GM21381 (cell line): ENCODE data around the gene PLD4.

Experiments used
- ATAC-seq: cut with Tn5 transposase; IDR thresholded peaks from one replicate; pipeline ENCODE4 v1.9.1; 2021; ENCODE audit warnings: mild to moderate bottlenecking, moderate library complexity; ENCODE audit not compliant: unreplicated experiment

Gene PLD4

DNA sequence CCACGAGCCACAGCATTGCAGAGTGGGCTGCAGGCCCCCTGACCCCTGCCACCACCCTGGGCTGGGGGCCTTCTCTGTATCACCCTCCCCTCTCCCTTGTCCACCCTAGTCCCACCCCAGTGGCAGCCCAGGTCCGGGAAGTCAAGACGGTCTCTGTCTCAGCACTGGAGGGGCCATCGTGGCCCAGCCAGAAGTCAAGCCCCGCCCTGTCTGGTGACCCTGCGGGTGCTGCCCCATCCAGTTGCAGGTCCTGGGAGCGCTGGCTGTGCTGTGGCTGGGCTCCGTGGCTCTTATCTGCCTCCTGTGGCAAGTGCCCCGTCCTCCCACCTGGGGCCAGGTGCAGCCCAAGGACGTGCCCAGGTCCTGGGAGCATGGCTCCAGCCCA is 2.7 kb downstream of the PLD4 start:
- no peak for ATAC-seq

DNA sequence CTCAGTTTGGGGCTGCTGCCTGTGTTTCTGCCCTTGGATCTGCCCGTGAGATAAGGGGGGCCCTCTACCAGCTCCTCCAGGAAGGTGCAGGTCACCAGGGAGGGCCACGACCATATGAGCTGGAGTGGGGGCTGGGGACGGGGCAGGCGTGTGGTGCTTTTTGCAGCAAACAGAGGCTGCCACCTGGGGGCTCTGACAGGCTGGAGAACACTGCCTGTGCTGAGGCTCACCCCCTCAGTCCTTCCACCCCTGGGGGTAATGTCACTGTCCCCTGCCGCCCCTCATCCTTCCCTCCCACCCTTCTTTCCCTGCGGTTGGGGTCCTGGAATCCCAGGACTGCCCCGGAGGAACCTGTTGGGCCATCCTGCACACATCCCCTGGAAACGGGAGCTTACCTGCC is 3.2 kb downstream of the PLD4 start:
- ATAC-seq = no peak

DNA sequence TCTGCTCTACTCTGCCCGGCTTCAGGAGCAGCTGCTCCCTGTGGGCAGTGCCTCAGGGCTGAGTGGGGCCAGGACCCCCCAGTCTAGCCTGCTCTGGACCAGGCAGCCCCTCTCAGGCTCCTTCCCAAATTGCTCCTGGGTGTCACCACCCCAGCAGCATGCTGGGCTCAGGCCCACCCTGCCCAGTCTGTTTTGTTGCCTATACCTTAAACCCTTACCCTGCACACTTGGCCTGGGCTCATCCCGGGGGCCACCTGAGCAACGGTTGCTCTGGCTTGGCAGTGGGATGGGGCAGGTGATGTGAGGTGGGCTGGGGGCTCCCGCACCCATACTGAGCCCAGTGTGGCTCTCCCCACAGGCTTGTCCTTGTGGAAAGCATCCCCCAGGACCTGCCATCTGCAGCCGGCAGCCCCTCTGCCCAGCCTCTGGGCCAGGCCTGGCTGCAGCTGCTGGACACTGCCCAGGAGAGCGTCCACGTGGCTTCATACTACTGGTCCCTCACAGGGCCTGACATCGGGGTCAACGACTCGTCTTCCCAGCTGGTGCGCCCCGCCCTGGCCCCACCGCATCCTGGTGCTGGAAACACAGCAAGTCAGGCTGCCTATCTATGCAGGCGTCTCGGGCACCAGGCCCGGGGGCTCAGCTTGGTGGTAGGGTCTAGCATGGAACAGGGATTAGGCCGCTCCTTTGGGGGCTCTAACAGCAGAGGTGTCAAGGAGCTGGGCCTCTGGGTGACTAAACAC is 3.9 kb downstream of the PLD4 start:
- ATAC-seq = no peak

DNA sequence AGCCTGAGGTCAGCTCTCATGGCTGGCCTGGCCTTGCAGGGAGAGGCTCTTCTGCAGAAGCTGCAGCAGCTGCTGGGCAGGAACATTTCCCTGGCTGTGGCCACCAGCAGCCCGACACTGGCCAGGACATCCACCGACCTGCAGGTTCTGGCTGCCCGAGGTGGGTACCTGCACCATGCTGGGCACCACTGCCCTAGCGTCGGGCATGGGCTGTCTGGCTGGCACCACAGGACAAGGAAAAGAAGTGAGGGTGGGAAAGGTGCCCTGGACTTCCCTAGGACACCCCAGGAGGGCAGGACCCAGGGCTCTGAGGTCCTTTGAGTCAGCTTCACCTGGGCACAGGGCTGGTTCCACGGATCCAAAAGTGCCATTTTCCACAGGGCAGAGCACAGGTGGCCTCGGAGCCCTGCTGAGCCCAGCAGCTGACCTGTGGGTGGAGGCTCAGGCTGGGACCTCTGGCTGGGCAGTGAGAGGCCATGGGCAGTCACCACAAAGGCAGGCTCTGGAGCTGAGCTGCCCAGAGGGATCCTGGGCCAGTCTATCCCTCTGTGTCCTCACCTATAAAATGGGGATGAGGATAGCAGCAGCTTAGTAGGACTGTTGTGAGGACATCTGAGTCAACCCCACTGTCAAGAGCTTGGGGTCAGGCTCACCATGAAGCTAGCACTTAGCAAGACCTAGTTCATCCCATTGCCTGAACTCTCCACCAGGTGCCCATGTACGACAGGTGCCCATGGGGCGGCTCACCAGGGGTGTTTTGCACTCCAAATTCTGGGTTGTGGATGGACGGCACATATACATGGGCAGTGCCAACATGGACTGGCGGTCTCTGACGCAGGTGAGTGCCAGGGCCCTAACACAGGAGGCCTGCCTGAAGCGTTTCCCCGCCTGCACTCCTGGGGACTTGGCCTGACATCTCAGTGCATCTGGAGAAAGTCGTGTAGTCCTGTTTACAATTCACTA is 4.9 kb downstream of the PLD4 start:
- ATAC-seq = no peak

- ATAC-seq = no peak
Measured at GRCh38 chr14:104930526-104931303, 6.0 kb downstream of the PLD4 start.

GRCh38 chr14:104931304-104931770 is 6.7 kb downstream of the PLD4 start:
- ATAC-seq = no peak

DNA sequence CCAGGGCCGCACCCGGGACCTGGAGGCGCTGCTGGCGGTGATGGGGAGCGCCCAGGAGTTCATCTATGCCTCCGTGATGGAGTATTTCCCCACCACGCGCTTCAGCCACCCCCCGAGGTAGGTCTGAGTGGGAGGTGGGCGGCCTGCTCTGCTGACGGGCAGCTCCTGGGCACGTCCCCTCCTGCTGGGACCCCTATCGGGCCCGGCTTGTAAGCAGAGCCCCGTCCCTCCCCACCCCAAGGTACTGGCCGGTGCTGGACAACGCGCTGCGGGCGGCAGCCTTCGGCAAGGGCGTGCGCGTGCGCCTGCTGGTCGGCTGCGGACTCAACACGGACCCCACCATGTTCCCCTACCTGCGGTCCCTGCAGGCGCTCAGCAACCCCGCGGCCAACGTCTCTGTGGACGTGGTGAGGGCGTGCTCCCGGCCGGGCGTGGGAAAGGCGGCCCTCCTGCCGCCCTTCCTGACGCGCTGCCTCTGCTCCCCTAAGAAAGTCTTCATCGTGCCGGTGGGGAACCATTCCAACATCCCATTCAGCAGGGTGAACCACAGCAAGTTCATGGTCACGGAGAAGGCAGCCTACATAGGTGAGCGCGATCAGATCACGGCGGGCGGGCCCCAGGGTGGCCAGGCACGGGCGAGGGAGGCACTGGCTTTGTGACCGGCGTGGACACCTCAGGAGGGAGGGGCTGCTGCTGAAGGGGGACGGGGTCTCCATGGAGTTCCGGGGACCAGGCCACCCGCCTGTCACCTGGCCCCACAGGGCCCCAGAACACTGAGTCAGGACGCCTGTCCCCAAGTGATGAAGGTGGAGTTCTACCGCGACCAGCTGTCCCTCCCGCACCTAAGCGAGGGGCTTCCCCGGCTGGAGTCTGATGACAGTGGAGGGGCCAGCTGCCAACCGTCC is 7.3 kb downstream of the PLD4 start:
- ATAC-seq = no peak

DNA sequence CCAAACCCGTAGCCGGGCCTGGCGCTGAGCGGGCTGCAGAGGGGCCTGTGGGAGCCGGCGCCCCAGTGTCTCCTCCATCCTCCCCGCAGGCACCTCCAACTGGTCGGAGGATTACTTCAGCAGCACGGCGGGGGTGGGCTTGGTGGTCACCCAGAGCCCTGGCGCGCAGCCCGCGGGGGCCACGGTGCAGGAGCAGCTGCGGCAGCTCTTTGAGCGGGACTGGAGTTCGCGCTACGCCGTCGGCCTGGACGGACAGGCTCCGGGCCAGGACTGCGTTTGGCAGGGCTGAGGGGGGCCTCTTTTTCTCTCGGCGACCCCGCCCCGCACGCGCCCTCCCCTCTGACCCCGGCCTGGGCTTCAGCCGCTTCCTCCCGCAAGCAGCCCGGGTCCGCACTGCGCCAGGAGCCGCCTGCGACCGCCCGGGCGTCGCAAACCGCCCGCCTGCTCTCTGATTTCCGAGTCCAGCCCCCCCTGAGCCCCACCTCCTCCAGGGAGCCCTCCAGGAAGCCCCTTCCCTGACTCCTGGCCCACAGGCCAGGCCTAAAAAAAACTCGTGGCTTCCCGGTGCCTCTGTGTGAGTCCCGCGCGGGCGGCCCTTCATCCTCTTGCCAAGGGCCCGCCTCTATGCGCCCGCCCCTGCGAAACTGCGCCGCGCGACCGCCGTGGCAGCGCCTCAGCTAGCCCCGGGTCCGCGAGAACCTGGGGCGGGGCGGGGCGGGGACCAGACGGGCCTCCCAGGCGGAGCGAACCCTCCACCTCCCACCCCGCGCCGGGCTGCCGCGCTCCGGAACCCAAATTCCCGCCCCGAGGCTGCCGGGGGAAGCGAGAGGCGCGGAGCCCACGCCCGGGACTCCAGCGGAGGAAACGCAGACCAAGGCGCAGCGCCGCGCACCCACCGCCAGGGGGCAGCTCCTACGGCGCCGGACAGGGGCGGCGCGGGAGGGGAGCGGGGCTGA is 8.3 kb downstream of the PLD4 start:
- ATAC-seq = no peak

DNA sequence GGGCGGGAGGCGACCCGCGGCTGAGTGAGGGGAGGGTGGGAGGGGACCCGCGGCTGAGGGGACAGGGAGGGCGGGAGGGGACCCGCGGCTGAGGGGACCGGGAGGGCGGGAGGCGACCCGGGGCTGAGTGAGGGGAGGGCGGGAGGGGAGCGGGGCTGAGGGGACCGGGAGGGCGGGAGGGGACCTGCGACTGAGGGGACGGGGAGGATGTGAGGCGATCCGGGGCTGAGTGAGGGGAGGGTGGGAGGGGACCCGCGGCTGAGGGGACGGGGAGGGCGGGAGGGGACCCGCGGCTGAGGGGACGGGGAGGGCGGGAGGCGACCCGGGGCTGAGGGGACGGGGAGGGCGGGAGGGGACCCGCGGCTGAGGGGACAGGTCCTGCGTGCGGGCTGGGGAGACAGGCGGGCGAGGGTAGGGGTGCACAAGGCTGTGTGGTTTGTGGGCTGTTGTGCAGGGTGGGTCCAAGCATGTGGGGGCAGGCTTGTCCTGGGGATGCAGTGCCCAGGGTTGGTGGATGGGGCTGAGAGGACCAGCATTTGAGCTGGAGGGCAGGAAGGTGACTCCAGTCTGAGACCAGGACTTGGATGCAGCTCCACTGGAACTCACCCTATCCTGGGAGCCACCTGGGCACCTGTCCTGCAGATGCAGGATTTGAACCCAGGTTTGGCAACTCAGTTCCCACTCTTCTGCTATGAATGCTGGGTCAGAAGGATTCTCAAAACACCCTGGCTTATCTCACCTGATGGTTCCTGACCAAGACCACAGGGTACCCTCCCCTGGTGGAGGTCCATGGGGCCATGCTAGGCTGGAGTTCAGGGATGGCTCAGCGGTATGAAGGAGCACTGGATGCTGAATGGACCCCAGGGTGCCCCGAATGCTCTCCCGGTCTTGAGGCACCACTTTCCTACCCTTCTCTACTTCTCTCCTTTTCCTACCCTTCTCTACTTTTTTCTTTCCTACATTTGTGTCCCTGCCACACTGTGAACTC is 9.4 kb downstream of the PLD4 start:
- ATAC-seq = no peak

DNA sequence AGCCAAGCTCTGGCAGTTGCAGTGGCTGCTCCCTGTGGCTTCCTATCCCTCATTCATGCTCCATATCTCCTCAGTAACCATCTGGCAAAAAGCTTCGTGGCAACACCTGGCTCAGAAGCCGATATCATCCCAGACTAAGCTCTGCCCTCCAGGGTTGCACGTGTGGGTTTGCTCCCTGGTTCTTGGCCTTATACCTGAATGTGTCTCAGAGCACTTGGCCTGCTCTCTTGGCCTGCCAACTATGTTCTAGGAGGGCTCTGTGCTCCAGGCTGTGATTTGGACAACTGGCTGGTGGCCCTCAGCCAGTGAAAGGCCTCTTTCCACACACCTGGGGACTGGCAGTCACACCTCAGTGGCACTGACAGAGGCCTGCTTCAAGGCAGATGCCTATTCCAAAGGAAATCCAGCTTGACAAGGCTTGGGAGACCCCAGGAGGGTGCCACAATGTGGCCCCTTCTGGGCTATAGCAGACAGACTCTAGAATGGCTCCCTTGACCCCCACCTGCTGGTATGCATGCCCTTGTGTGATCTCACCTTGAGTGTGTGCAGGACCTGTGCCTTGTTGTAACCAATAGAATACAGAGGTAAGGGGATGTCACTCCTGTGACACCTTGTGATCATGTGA is 10.5 kb downstream of the PLD4 start:
- ATAC-seq = no peak

GRCh38 chr14:104935955-104936354 is 11.3 kb downstream of the PLD4 start:
- no peak for ATAC-seq

DNA sequence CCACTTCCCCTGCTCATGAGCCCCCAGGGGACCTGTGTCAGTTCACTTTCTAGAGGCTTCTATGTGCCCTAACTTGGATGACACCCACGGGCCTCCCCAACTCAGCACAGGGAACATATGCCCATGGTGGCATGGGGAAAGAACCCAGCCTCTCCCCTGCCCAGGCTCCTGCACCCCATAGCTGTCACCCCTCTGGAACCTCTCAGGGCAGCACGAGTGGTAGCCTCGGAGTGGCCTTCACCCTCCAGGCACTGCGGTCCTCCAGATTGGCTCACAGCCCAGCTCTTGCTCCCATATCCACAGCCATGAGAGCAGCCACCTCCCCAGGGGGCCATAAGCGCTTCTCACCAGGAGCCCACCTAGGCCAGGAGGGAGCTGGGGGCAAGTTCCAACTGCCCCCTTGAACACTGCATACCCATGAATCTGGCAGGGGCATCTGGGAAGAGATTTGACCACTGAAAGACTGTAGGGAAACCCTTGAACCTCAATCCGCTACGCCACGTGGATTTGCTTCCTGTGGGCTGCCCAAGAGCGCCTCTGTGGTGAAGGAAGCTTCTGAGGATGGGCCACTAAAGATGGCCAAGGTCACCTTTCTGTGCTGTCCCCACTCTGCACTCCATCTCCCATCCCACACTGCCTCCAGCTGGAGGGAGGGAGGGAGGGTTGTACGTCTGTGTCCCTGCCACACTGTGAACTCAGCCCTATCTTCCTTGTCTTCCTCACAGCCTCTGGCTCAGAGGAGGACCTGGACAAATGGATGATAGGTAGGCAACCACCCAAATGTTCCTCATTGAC is 11.9 kb downstream of the PLD4 start:
- ATAC-seq = no peak

DNA sequence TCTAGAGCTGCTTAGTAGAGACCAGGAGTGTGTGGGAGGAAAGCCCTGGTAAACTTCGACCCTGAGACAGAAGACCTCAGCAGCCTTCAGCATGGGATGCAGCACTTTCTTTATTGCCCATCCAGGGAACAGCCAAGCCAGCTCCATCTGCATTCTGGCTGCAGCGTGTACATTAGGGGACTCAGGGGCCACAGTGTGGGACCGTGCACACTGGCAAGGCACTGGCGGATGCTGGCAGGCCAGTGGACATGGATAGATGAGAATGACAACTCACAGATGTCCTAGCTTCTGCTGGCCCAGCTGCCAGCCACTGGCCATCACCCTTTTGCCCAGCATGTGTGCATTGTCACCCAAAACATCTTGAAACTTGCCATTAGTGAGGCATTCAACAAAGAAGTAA is 12.5 kb downstream of the PLD4 start:
- ATAC-seq = no peak

DNA sequence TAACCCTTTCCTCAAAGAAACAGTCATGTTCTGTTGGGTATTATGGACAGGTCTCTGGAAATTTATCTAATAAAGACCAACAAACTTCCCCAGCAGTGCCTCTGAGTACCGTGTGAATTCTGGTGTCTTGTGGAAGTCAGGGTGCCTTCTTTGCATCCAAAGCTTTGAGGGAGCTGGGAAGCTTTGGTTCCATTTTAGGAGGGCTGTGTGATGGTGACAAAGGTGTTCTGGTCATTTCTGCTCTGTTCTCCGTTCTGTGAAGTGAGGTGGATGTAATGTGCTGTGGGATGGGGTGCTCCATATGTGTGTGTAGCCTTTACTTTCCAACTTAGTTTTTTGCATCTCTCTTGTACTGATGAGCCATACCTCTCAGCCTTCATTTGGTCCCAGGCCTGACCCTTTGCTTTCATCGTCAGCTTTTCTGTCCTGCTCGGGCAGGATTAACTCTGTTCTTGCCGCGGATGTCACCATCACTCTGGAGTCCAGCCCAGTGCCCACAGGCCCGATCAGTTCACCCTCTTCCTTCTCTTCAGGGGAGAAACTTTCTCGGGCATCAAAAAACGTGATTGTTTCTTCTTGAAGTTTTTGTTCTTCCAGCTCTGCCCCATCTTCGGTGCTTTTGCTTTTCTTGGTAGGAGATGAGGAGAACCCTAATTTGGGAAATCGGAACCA is 13.2 kb downstream of the PLD4 start:
- no peak for ATAC-seq

DNA sequence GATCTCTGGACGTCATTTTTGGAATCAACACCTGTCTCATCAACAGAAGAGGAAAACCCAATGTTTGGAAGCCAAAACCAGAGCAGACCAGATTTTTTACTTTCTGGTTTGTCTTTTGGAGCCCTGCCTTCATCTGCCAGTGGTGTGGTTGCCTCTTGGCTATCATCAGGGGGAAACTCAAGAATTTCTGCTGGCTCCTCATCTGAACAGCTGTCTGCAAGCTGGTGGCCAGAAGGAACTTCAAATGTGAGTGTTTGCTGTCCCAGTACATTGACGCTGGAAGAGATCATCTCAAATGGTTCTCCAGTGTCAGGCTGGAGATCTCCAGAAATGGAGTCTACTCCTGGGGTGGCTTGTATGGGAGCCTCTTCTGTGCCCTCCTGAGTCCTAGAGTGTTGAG is 13.8 kb downstream of the PLD4 start:
- ATAC-seq = no peak

GRCh38 chr14:104938960-104939359 is 14.3 kb downstream of the PLD4 start:
- no peak for ATAC-seq
